A673 (cell line): ENCODE results near the gene PRRT3.

Experiments
- CTCF ChIP-seq: fragments of 300-800, 200-600 bp; sonication (generic); conservative IDR thresholded peaks from 2 replicates; pipeline ENCODE4 v1.5.1; 2017; ENCODE audit warnings: low read depth, mild to moderate bottlenecking, antibody characterized with exemption, low read length, moderate library complexity, mixed read lengths
- EZH2 ChIP-seq: fragments of 200-600 bp; sonication (generic); IDR thresholded peaks from 2 replicates; pipeline ENCODE4 v1.6.1; 2017; ENCODE audit warnings: borderline replicate concordance, low read depth, mild to moderate bottlenecking, mixed read lengths, antibody characterized with exemption, low read length; ENCODE audit not compliant: poor library complexity, severe bottlenecking

- TF ChIP-seq CTCF (no peak), EZH2 (no peak)
Observed at GRCh38 chr3:9901967-9902366, 50.2 kb downstream of the PRRT3 start.
